Panc1 (cell line): ENCODE results near the gene RPUSD3. TPM values are rescaled to one million over a fixed set of nuclear protein-coding genes. Genes with fewer than 3 reads are reported as not detected.
A peak's percentile ranks its signal among the peaks of the same experiment; 100 is the strongest.

Source experiments
- ATAC-seq: fragments of 200-7000 bp; cut with Tn5 transposase; 2 replicates; pipeline ENCODE4 v1.9.1; 2020; ENCODE audit warnings: mild to moderate bottlenecking, moderate library complexity
- BruUV-seq: library from RNA; stranded (reverse); fragments of 400-500 nt; replicated peaks from 2 replicates; lab custom pipeline; 2021; lab: Mats Ljungman, UMichigan
- CTCF ChIA-PET: fragments of 300-600 bp; sonication (Branson Sonifier 250); formaldehyde crosslinking; loops from one replicate; lab custom pipeline; 2022; ENCODE audit warnings: antibody characterized with exemption; lab: Charles Lee
- POLR2A ChIA-PET: fragments of 300-600 bp; sonication (Branson Sonifier 250); formaldehyde crosslinking; loops from one replicate; lab custom pipeline; 2022; ENCODE audit warnings: antibody characterized with exemption; lab: Charles Lee
- DNase-seq: peaks from one replicate; pipeline ENCODE4 v3.0.0-alpha.2; 2010; ENCODE audit warnings: low read depth, low spot score
- H3K27ac ChIP-seq: 2 replicates; pipeline ENCODE4 v1.5.1; 2011; ENCODE audit warnings: mild to moderate bottlenecking, low read length, inconsistent platforms
- H3K27me3 ChIP-seq: fragments of 200-500 bp; sonication (Bioruptor generic); 2 replicates; pipeline ENCODE4 v1.6.0; 2014; ENCODE audit warnings: low read length, inconsistent platforms; ENCODE audit not compliant: control insufficient read depth, insufficient read depth
- H3K36me3 ChIP-seq: fragments of 200-500 bp; sonication (Bioruptor generic); 2 replicates; pipeline ENCODE4 v1.5.1; 2014; ENCODE audit warnings: inconsistent platforms, mild to moderate bottlenecking, low read length, moderate library complexity; ENCODE audit not compliant: control insufficient read depth, insufficient read depth
- H3K4me1 ChIP-seq: 2 replicates; pipeline ENCODE4 v1.5.1; 2011; ENCODE audit warnings: inconsistent platforms, mild to moderate bottlenecking, low read length, moderate library complexity; ENCODE audit not compliant: control insufficient read depth, insufficient read depth
- H3K4me3 ChIP-seq, 2 experiments: 2 replicates each; pipeline ENCODE4 v1.5.1; 2011 to 2012; ENCODE audit warnings: low read depth in 2 of 2, low read length in 2 of 2, mild to moderate bottlenecking in 2 of 2, inconsistent platforms in 1 of 2, moderate library complexity in 1 of 2
- H3K9me3 ChIP-seq: fragments of 200-500 bp; sonication (Bioruptor generic); 2 replicates; pipeline ENCODE4 v1.5.1; 2014; ENCODE audit warnings: low read depth, mild to moderate bottlenecking, inconsistent platforms, low read length, moderate library complexity; ENCODE audit not compliant: control insufficient read depth, insufficient read depth
- POLR2AphosphoS5 ChIP-seq: IDR thresholded peaks from 2 replicates; pipeline ENCODE4 v1.6.1; 2012; ENCODE audit warnings: mild to moderate bottlenecking, low read depth, low read length, moderate library complexity
- SIN3A ChIP-seq: IDR thresholded peaks from 2 replicates; pipeline ENCODE4 v1.6.1; 2012; ENCODE audit warnings: low read depth, mild to moderate bottlenecking, low read length, moderate library complexity, borderline replicate concordance; ENCODE audit not compliant: insufficient read depth
- TCF7L2 ChIP-seq: IDR thresholded peaks from 2 replicates; pipeline ENCODE4 v1.6.1; 2011; ENCODE audit warnings: mild to moderate bottlenecking, low read depth, low read length, inconsistent platforms
- in situ Hi-C: cut with HindIII; loops from 2 replicates; pipeline ENCODE4 v1.10.0; 2016; ENCODE audit warnings: low sequenced_read_pairs, low pct_unique_long_range_greater_than_20kb
- intact Hi-C: fragments of 100-400 bp; cut with micrococcal nuclease; formaldehyde crosslinking; loops from one replicate; pipeline ENCODE4 v1.10.0; 2022; ENCODE audit not compliant: unreplicated experiment
- total RNA-seq: library from RNA; stranded (reverse); gene quantifications from one replicate; pipeline ENCODE4 v1.2.1, GENCODE V29; 2021; ENCODE audit not compliant: unreplicated experiment
- TF ChIP-seq, protein P1 (sequence below): fragments of 450-650 bp; IDR thresholded peaks from 2 replicates; pipeline ENCODE4 v1.5.1; 2017; ENCODE audit warnings: mild to moderate bottlenecking
- TF ChIP-seq, protein P2 (sequence below), 2 experiments: IDR thresholded peaks; 2 replicates each; pipeline ENCODE4 v1.6.1; 2011 to 2012; ENCODE audit warnings: low read depth in 2 of 2, control low read depth in 1 of 2, low read length in 1 of 2, mild to moderate bottlenecking in 1 of 2, moderate library complexity in 1 of 2; ENCODE audit not compliant: insufficient read depth in 1 of 2

RPUSD3 gene
- total RNA-seq, 1 experiment from 2014 or later = 40.4 TPM

DNA sequence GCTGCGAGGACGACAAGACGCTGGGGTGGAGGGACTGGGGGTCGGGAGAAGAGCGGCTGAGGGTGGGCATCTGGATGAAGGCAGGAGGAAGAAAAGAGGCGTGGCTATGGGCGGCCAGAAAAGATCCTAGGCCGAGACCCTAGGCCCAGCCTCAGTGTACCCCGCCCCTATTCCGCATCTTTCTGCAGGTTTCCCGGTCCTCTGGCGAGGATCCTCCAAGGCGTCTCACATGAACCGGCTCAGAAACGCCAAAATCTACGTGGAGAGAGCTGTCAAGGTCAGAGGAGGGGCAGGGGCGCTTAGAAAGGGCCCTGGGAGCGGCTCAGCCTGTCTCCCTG, 33.4 kb downstream of the RPUSD3 start:
- Histone ChIP-seq H3K4me3 (peak overlapping the region; percentile 49 to 52), H3K27ac (peak overlapping the region; percentile 63), H3K27me3 (no peaks in the 10 kb centered on the region), H3K4me1 (peaks cover 15% of the 10 kb centered on the region), H3K9me3 (no peaks in the 10 kb centered on the region), H3K36me3 (no peaks in the 10 kb centered on the region)
- DNase-seq (no peak), ATAC-seq (no peak; the same call in 1 of the 2 replicates)
- intact Hi-C loops = no loop called here
- POLR2A ChIA-PET = interaction anchor here (0.6 kb wide), 1 partner anchor 306 kb away, joined by 3 read pairs; no protein-coding TSS in a partner anchor
- in situ Hi-C loops = no loop called here
- TF ChIP-seq TCF7L2 = no peak
- TF ChIP-seq, protein P1, sequence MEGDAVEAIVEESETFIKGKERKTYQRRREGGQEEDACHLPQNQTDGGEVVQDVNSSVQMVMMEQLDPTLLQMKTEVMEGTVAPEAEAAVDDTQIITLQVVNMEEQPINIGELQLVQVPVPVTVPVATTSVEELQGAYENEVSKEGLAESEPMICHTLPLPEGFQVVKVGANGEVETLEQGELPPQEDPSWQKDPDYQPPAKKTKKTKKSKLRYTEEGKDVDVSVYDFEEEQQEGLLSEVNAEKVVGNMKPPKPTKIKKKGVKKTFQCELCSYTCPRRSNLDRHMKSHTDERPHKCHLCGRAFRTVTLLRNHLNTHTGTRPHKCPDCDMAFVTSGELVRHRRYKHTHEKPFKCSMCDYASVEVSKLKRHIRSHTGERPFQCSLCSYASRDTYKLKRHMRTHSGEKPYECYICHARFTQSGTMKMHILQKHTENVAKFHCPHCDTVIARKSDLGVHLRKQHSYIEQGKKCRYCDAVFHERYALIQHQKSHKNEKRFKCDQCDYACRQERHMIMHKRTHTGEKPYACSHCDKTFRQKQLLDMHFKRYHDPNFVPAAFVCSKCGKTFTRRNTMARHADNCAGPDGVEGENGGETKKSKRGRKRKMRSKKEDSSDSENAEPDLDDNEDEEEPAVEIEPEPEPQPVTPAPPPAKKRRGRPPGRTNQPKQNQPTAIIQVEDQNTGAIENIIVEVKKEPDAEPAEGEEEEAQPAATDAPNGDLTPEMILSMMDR = no peak
- TF ChIP-seq, protein P2, sequence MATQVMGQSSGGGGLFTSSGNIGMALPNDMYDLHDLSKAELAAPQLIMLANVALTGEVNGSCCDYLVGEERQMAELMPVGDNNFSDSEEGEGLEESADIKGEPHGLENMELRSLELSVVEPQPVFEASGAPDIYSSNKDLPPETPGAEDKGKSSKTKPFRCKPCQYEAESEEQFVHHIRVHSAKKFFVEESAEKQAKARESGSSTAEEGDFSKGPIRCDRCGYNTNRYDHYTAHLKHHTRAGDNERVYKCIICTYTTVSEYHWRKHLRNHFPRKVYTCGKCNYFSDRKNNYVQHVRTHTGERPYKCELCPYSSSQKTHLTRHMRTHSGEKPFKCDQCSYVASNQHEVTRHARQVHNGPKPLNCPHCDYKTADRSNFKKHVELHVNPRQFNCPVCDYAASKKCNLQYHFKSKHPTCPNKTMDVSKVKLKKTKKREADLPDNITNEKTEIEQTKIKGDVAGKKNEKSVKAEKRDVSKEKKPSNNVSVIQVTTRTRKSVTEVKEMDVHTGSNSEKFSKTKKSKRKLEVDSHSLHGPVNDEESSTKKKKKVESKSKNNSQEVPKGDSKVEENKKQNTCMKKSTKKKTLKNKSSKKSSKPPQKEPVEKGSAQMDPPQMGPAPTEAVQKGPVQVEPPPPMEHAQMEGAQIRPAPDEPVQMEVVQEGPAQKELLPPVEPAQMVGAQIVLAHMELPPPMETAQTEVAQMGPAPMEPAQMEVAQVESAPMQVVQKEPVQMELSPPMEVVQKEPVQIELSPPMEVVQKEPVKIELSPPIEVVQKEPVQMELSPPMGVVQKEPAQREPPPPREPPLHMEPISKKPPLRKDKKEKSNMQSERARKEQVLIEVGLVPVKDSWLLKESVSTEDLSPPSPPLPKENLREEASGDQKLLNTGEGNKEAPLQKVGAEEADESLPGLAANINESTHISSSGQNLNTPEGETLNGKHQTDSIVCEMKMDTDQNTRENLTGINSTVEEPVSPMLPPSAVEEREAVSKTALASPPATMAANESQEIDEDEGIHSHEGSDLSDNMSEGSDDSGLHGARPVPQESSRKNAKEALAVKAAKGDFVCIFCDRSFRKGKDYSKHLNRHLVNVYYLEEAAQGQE (IDR thresholded peaks at IDR 0.05; ENCODE audit: insufficient read depth in 1 of 2, low read depth in 2 of 2, low read length in 1 of 2) = no peak
- TF ChIP-seq POLR2AphosphoS5 = no peak
- no peak for TF ChIP-seq SIN3A
- no TSS peak for BruUV-seq
- CTCF ChIA-PET = no interaction called here

DNA sequence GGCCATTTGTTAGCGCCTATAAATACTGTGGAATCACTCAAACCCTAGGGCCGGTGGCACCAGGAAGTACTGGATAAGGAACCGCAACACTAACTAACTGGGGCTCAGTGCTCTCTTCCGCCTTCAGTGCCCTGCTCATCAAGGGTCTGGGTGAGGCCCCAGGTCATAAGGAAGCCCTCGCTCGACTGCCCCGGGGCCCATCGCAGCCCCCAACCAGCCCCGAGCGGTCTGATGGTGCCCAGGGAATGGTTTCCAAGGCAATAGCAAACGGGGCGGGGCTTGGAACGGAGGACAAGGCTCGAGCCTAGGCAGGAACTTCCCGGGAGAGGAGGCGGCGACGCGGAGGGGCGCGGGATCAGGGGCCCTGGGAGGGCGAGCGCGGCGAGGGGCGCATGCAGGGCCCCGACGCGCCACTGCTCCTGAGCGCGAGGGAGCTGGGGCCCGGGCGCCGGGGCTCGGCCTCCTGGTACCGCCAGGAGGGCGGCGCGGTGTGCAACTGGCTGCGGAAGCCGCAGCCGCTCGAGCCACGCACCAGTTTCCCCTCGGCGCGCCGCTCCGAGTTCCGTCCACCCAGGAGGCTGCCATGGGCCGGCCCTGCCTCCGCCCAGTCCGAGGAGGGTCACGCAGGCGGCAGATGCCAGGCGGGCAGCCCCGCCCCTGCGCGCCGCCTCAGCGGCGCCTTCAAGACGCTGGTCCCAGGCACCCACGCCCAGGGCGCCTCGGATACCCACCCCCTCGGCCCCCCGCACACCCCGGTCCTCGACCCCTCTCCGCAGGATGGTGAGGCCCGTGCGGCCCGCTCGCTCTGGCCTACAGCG, 34.0 kb downstream of the RPUSD3 start, which contains the start of gene TTLL3:
Gene TTLL3, plus strand, starts transcription at position 648 of the 818 bp plus-strand sequence. CDS start 400 bp downstream, outside the sequence.
- H3K27me3 ChIP-seq = no peaks in the 10 kb centered on the region
- H3K27ac ChIP-seq = peak within 1 kb of the TSS; percentile 65
- H3K36me3 ChIP-seq = 0 out of 2 replicates have a peak, but pooled peaks cover 2% of the 10 kb centered on the region
- TF ChIP-seq, protein P2 (IDR thresholded peaks at IDR 0.05; ENCODE audit: insufficient read depth in 1 of 2, low read depth in 2 of 2, low read length in 1 of 2) = 0 out of 4 replicates have a peak, but pooled peaks of 1 of the 2 experiments have one; percentile 26
- TF ChIP-seq SIN3A (no peak), TCF7L2 (no peak), POLR2AphosphoS5 (peak; percentile 69)
- TF ChIP-seq, protein P1 = no peak
- in situ Hi-C loops (no loop called here), intact Hi-C loops (no loop called here)
- ChIA-PET CTCF (no interaction called here), POLR2A (interaction anchor here (0.5 to 0.8 kb wide), 3 partner anchors 17 to 451 kb away, joined by 3 to 8 read pairs (median 4); partner anchors contain the start of gene ARPC4)
- H3K9me3 ChIP-seq = no peaks in the 10 kb centered on the region
- H3K4me3 ChIP-seq = peak within 1 kb of the TSS; percentile 49 to 52
- ATAC-seq = peak; percentile 84
- H3K4me1 ChIP-seq = peaks cover 15% of the 10 kb centered on the region
- no peak for DNase-seq
- no TSS peak for BruUV-seq
